K562 (cell line): ENCODE measurements around the gene ANO10. TPM values are rescaled to one million over a fixed set of nuclear protein-coding genes. Genes with fewer than 3 reads are reported as not detected.

Experiments
- KHSRP ChIP-seq: fragments of 450-650 bp; IDR thresholded peaks from 2 replicates; pipeline ENCODE4 v1.6.1; 2017
- NCOR1 ChIP-seq: fragments of 450-650 bp; IDR thresholded peaks from 2 replicates; pipeline ENCODE4 v1.6.1; 2016; ENCODE audit warnings: mild to moderate bottlenecking, moderate library complexity
- ZNF217 ChIP-seq: sonication (generic); formaldehyde crosslinking; IDR thresholded peaks from 2 replicates; pipeline ENCODE4 v1.8.0; 2022; ENCODE audit warnings: mild to moderate bottlenecking, missing genetic modification reagents
- ZNF639 ChIP-seq, 2 experiments: fragments of 200-800 bp in 1 of 2; sonication (Bioruptor generic) in 1 of 2; sonication (generic) in 1 of 2; formaldehyde crosslinking in 1 of 2; IDR thresholded peaks in 1 of 2; conservative IDR thresholded peaks in 1 of 2; 2 replicates each; pipeline versions ENCODE4 v1.5.0 to v1.6.1; 2016 to 2020; ENCODE audit warnings: missing compliant biosample characterization in 1 of 2, missing genetic modification characterization in 1 of 2, missing genetic modification reagents in 1 of 2
- polyA plus RNA-seq, 8 experiments: library from polyadenylated mRNA; depleted of rRNA in 4 of 8; stranded (reverse) in 5 of 8; unstranded in 3 of 8; fragments of >200 nt; fragmentation: Nextera tagmentation in 2 of 8; fragmentation: Illumina TruSeq in 1 of 8; extraction: Ambion mirVana in 2 of 8; extraction: Trizol in 1 of 8; gene quantifications; 2 replicates each; pipeline versions ENCODE4 v1.2.1 to v1.2.3, GENCODE V29; 2011 to 2014; ENCODE audit warnings: inconsistent platforms in 1 of 8, missing spikeins in 1 of 8
- total RNA-seq, 7 experiments: library from RNA; depleted of rRNA in 6 of 7; stranded (reverse); fragments of >200 nt in 6 of 7; fragmentation: Illumina TruSeq in 2 of 7; extraction: Trizol in 2 of 7; gene quantifications; 2 replicates each; pipeline versions ENCODE4 v1.2.1 to v1.2.3, GENCODE V29; 2011 to 2021; ENCODE audit warnings: low replicate concordance in 1 of 7
- TF ChIP-seq, protein P1 (sequence below): IDR thresholded peaks from 2 replicates; pipeline ENCODE4 v1.6.1; 2011; ENCODE audit warnings: borderline replicate concordance, low read depth, mild to moderate bottlenecking, moderate library complexity, low read length; ENCODE audit not compliant: insufficient read depth, poor library complexity, severe bottlenecking
- TF ChIP-seq, protein P2 (sequence below): sonication (generic); formaldehyde crosslinking; IDR thresholded peaks from 2 replicates; pipeline ENCODE4 v1.8.0; 2022; ENCODE audit warnings: mild to moderate bottlenecking, missing genetic modification reagents, borderline replicate concordance

ANO10 gene
- total and polyA plus RNA-seq, 9 of the 15 experiments (the other 6 are each of a cell fraction or from before 2014, with no cell fraction given) = 6.4 to 46.0 (median 32.3) TPM

- TF ChIP-seq NCOR1 = no peak
- TF ChIP-seq KHSRP = no peak
- TF ChIP-seq ZNF217 (CRISPR knock-in tag) = no peak
- TF ChIP-seq, protein P1, sequence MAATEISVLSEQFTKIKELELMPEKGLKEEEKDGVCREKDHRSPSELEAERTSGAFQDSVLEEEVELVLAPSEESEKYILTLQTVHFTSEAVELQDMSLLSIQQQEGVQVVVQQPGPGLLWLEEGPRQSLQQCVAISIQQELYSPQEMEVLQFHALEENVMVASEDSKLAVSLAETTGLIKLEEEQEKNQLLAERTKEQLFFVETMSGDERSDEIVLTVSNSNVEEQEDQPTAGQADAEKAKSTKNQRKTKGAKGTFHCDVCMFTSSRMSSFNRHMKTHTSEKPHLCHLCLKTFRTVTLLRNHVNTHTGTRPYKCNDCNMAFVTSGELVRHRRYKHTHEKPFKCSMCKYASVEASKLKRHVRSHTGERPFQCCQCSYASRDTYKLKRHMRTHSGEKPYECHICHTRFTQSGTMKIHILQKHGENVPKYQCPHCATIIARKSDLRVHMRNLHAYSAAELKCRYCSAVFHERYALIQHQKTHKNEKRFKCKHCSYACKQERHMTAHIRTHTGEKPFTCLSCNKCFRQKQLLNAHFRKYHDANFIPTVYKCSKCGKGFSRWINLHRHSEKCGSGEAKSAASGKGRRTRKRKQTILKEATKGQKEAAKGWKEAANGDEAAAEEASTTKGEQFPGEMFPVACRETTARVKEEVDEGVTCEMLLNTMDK = no peak
- TF ChIP-seq, protein P2, sequence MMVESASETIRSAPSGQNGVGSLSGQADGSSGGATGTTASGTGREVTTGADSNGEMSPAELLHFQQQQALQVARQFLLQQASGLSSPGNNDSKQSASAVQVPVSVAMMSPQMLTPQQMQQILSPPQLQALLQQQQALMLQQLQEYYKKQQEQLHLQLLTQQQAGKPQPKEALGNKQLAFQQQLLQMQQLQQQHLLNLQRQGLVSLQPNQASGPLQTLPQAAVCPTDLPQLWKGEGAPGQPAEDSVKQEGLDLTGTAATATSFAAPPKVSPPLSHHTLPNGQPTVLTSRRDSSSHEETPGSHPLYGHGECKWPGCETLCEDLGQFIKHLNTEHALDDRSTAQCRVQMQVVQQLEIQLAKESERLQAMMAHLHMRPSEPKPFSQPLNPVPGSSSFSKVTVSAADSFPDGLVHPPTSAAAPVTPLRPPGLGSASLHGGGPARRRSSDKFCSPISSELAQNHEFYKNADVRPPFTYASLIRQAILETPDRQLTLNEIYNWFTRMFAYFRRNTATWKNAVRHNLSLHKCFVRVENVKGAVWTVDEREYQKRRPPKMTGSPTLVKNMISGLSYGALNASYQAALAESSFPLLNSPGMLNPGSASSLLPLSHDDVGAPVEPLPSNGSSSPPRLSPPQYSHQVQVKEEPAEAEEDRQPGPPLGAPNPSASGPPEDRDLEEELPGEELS (CRISPR knock-in tag) = no peak
- TF ChIP-seq ZNF639 (CRISPR knock-in tag; conservative IDR thresholded peaks at IDR 0.05 in 1 of 2, IDR thresholded peaks at IDR 0.05 in 1 of 2) = no peak
Measured at GRCh38 chr3:43372007-43372740, 249.6 kb downstream of the ANO10 start (continued).
